ENCODE results near the gene KLHDC7B. TPM values are rescaled to one million over a fixed set of nuclear protein-coding genes. Genes with fewer than 3 reads are reported as not detected.

Gene KLHDC7B
- total and polyA plus RNA-seq, 2 of the 13 experiments (the other 11 are each of a cell fraction or from before 2014, with no cell fraction given) = 0.11 TPM; not detected in 1

GRCh38 chr22:50507421-50507990 lies 38.2 kb upstream of the KLHDC7B start, which contains the start of gene LMF2 (continued):
- no peak for TF ChIP-seq HIC2 (CRISPR knock-in tag; IDR thresholded peaks at IDR 0.05; ENCODE audit: low read depth)
- TF ChIP-seq ZFP36L1 (CRISPR knock-in tag; IDR thresholded peaks at IDR 0.05) = no peak
- no peak for TF ChIP-seq AKNA (CRISPR knock-in tag; IDR thresholded peaks at IDR 0.05; ENCODE audit: borderline replicate concordance)
- no peak for TF ChIP-seq THYN1 (CRISPR knock-in tag; IDR thresholded peaks at IDR 0.05; ENCODE audit: borderline replicate concordance, low read depth)
- TF ChIP-seq ZNF512B (CRISPR knock-in tag; IDR thresholded peaks at IDR 0.05; ENCODE audit: borderline replicate concordance) = no peak
- TF ChIP-seq ZNF713 (CRISPR knock-in tag; IDR thresholded peaks at IDR 0.05) = no peak
- TF ChIP-seq ZNF570 (CRISPR knock-in tag; IDR thresholded peaks at IDR 0.05; ENCODE audit: borderline replicate concordance) = no peak
- 0 out of 2 replicates have a peak, but pooled peaks have one; percentile 33 for TF ChIP-seq ARHGAP35 (CRISPR knock-in tag; IDR thresholded peaks at IDR 0.05; ENCODE audit: borderline replicate concordance)
- TF ChIP-seq ZNF496 (CRISPR knock-in tag; IDR thresholded peaks at IDR 0.05; ENCODE audit: insufficient replicate concordance) = no peak
- TF ChIP-seq NAIF1 (CRISPR knock-in tag; IDR thresholded peaks at IDR 0.05; ENCODE audit: borderline replicate concordance) = no peak
- no peak for TF ChIP-seq ZNF20 (CRISPR knock-in tag; IDR thresholded peaks at IDR 0.05)
- TF ChIP-seq NCOR1 (IDR thresholded peaks at IDR 0.05; ENCODE audit: borderline replicate concordance, low read length) = no peak
- TF ChIP-seq ZNF503 (CRISPR knock-in tag; IDR thresholded peaks at IDR 0.05) = no peak
- TF ChIP-seq SKI (IDR thresholded peaks at IDR 0.05; ENCODE audit: partially characterized antibody) = no peak
- peak; percentile 32; the same call in 1 of the 2 replicates for TF ChIP-seq GABPB1 (CRISPR knock-in tag; IDR thresholded peaks at IDR 0.05)
